Kidney (tissue), 14 donors: ENCODE results near the gene CALHM1. TPM values are rescaled to one million over a fixed set of nuclear protein-coding genes. Genes with fewer than 3 reads are reported as not detected.

ENCODE experiments used
- DNase-seq, 5 donors: peaks; one replicate each; pipeline ENCODE4 v3.0.0-alpha.2; 2013 to 2020
- FAIRE-seq: peaks from 2 replicates; lab custom pipeline; 2012; peaks lifted over from hg19 to GRCh38; lab: Jason Lieb, UNC
- H3K27ac ChIP-seq, 2 donors: one replicate each; pipeline ENCODE4 v1.7.0; 2013; ENCODE audit warnings: low read depth in 2 of 2, low read length in 2 of 2, inconsistent platforms in 1 of 2
- H3K27me3 ChIP-seq: one replicate; pipeline ENCODE4 v1.7.1; 2013; ENCODE audit warnings: low read length, inconsistent platforms; ENCODE audit not compliant: control insufficient read depth, insufficient read depth
- H3K36me3 ChIP-seq, 3 donors: one replicate each; pipeline versions ENCODE4 v1.7.0 to v1.7.1; 2013; ENCODE audit warnings: low read length in 3 of 3, control low read depth in 1 of 3, inconsistent platforms in 1 of 3; ENCODE audit not compliant: insufficient read depth in 3 of 3, control insufficient read depth in 2 of 3
- H3K4me1 ChIP-seq, 3 donors: one replicate each; pipeline versions ENCODE4 v1.7.0 to v1.7.1; 2013; ENCODE audit warnings: low read length in 3 of 3, inconsistent platforms in 1 of 3, low read depth in 1 of 3; ENCODE audit not compliant: control insufficient read depth in 2 of 3, insufficient read depth in 2 of 3
- H3K4me3 ChIP-seq, 3 donors: one replicate each; pipeline versions ENCODE4 v1.7.0 to v1.8.1; 2013; ENCODE audit warnings: low read length in 3 of 3, control low read depth in 1 of 3, inconsistent platforms in 1 of 3
- H3K9ac ChIP-seq, 3 donors: one replicate each; pipeline versions ENCODE4 v1.7.0 to v1.7.1; 2013; ENCODE audit warnings: low read length in 3 of 3, control low read depth in 1 of 3, inconsistent platforms in 1 of 3
- H3K9me3 ChIP-seq, 3 donors: one replicate each; pipeline versions ENCODE4 v1.7.0 to v1.7.1; 2013; ENCODE audit warnings: low read length in 3 of 3, control low read depth in 1 of 3, inconsistent platforms in 1 of 3; ENCODE audit not compliant: control insufficient read depth in 2 of 3, insufficient read depth in 1 of 3
- intact Hi-C: fragments of 100-400 bp; cut with DNase I; formaldehyde crosslinking; loops from one replicate; pipeline ENCODE4 v1.11.1; 2022
- polyA plus RNA-seq: library from polyadenylated mRNA; stranded (reverse); fragments of 350-450 nt; fragmentation: Illumina TruSeq; extraction: RNeasy Lipid Tissue Mini Kit (QIAGEN cat#74804); gene quantifications from one replicate; pipeline ENCODE4 v1.2.3, GENCODE V29; 2014; ENCODE audit warnings: low read depth, low replicate concordance; ENCODE audit not compliant: insufficient read depth
- total RNA-seq: library from RNA; stranded (reverse); fragmentation: NEBNext Ultra II Directional; extraction: Animal tissue kit (Norgen Biotek cat#: 25700); gene quantifications from one replicate; pipeline ENCODE4 v1.2.1, GENCODE V29; 2021
- TF ChIP-seq, protein P1 (sequence below): IDR thresholded peaks from 3 replicates; pipeline ENCODE4 v1.5.1; 2012; ENCODE audit warnings: mild to moderate bottlenecking, moderate library complexity, borderline replicate concordance; ENCODE audit not compliant: insufficient read depth; ENCODE audit errors: extremely low read depth
- donor health status: control.
- donor health status: control.
- donor health status: control.
- donor health status: control.
- donor health status: control.
- donor health status: DM: yes; HTN: yes; CAD: no.
- donor health status: Normal renal cell carcinoma (clear cell type).

The CALHM1 gene
- total and polyA plus RNA-seq, 2 donors from 2014 or later = not detected

DNA sequence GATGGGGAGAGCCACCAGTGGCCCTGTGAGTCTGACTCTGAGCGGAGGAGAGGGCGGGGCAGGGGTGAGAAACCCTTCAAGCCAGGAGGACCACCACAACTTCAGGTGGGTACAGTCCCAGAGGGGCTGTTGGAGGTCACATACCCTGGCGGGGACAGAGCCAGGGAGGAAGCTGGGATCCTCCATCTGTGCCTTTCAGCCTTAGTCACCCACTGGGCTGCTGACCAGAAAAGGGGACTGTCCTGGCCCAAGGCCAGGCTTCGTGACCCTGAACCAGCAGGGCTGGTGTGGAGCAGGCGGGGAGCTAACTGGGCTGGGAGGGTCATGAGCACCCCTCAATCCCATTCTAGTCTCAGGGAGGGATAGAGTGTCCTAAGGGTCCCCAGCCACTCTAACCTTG is 21.8 kb upstream of the CALHM1 start:
- DNase-seq = no peak
- Histone ChIP-seq H3K9ac (no peak overlapping the region), H3K4me1 (no peaks in the 10 kb centered on the region), H3K9me3 (no peaks in the 10 kb centered on the region), H3K36me3 (no peaks in the 10 kb centered on the region), H3K4me3 (no peak overlapping the region), H3K27ac (no peak overlapping the region), H3K27me3 (no peaks in the 10 kb centered on the region)
- TF ChIP-seq, protein P1, sequence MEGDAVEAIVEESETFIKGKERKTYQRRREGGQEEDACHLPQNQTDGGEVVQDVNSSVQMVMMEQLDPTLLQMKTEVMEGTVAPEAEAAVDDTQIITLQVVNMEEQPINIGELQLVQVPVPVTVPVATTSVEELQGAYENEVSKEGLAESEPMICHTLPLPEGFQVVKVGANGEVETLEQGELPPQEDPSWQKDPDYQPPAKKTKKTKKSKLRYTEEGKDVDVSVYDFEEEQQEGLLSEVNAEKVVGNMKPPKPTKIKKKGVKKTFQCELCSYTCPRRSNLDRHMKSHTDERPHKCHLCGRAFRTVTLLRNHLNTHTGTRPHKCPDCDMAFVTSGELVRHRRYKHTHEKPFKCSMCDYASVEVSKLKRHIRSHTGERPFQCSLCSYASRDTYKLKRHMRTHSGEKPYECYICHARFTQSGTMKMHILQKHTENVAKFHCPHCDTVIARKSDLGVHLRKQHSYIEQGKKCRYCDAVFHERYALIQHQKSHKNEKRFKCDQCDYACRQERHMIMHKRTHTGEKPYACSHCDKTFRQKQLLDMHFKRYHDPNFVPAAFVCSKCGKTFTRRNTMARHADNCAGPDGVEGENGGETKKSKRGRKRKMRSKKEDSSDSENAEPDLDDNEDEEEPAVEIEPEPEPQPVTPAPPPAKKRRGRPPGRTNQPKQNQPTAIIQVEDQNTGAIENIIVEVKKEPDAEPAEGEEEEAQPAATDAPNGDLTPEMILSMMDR = no peak
- intact Hi-C loops = no loop called here
- no peak for FAIRE-seq

DNA sequence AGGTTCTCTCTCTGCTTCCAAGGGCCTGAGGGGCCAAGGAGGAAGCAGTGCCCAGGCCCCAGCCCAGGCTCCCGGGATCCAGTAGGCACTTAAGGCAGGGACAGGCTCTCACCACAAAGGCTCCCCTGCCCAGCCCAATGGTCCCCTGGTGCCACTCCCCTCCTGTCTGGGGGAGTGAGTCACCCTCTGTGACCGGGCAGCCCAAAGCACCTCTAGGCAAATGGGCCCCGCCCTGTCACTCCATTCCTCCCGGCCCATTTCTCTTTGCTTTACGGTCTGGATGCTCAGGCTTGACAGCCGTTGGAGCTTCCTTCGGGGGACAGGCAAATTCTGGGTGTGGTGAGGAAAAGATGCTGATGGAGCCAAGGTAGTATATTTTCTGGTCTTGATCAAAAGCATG is 20.4 kb upstream of the CALHM1 start, which contains the start of gene CALHM3:
Gene CALHM3 (minus strand): TSS at position 106 of the 400 bp plus-strand sequence. CDS start 208 bp downstream, outside the sequence.
- H3K27ac ChIP-seq = no peak within 1 kb of the TSS
- no peaks in the 10 kb centered on the region for H3K36me3 ChIP-seq
- intact Hi-C loops = no loop called here
- no peak within 1 kb of the TSS for H3K4me3 ChIP-seq
- DNase-seq (no peak), FAIRE-seq (no peak)
- H3K9ac ChIP-seq = no peak within 1 kb of the TSS
- no peaks in the 10 kb centered on the region for H3K9me3 ChIP-seq
- no peaks in the 10 kb centered on the region for H3K4me1 ChIP-seq
- TF ChIP-seq, protein P1 = no peak
- no peaks in the 10 kb centered on the region for H3K27me3 ChIP-seq

DNA sequence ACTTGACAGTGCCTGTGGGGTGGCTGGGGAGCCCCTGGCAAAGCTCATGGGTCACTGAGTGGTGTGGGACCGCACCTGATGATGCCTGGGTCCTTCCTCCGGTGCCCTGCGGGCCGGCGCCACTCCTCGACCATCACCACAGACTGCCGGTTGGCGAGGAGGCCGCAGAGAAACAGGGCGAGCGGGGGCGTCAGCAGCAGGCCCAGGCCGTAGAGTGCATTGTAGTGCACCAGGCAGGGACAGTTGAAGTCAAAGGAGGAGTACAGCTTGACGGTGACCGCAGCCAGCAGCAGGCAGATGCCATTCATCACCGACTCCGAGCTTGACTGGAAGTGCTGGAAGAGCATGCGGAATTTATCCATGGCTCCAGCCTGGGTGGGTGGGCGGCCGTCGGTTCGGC is 20.0 kb upstream of the CALHM1 start:
- Histone ChIP-seq H3K27ac (no peak overlapping the region), H3K4me1 (no peaks in the 10 kb centered on the region), H3K27me3 (no peaks in the 10 kb centered on the region), H3K9ac (no peak overlapping the region), H3K9me3 (no peaks in the 10 kb centered on the region), H3K4me3 (no peak overlapping the region), H3K36me3 (no peaks in the 10 kb centered on the region)
- intact Hi-C loops = no loop called here
- TF ChIP-seq, protein P1 = no peak
- no peak for FAIRE-seq
- no peak for DNase-seq

DNA sequence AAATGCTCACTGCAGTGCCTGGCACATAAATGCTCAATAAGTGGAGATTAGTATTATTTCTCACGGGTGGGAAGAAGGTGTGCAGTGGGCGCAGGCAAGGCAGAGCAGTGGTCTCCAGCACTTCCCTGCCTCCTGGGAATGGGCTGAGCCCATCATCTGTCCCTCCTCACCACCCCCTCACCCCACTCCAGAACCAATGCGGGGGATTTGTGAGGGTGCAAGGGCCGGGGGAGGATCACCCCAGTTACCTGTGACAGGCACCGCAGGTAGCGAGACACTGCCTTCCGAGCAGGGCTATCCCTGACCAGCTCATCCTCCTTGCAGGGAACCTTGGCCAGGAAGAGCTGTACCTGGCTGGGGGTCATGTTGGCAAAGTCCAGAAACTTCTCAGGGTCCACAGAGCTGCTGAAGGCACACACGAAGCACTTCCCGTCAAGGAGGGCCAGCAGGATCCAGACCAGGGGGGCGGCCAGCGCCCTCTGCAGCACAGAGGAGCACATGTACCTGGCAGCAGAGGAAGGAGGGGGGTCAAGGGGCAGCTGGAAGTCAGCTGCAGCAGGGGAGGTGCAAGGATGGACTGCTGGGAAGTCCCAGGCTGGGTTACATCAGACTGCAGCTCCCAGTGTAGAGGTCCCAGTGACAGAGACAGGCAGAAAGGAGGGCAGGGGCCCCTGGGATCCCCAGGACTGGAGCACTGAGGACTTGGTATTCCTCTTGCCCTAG is 17.5 kb upstream of the CALHM1 start:
- peak in 2 of 5 donors; percentile 29 to 30 for DNase-seq
- Histone ChIP-seq H3K36me3 (no peaks in the 10 kb centered on the region), H3K9me3 (no peaks in the 10 kb centered on the region), H3K4me1 (no peaks in the 10 kb centered on the region), H3K9ac (no peak overlapping the region), H3K27ac (no peak overlapping the region), H3K4me3 (no peak overlapping the region), H3K27me3 (no peaks in the 10 kb centered on the region)
- TF ChIP-seq, protein P1 = no peak
- FAIRE-seq = no peak
- intact Hi-C loops = no loop called here
